K562 (cell line): ENCODE data around the gene NDST4. TPM values are rescaled to one million over a fixed set of nuclear protein-coding genes. Genes with fewer than 3 reads are reported as not detected.

Experiments used
- ATAC-seq: fragments of 200-7000 bp; cut with Tn5 transposase; 3 replicates; pipeline ENCODE4 v1.9.1; 2020; ENCODE audit warnings: moderate library complexity
- BruUV-seq: library from RNA; stranded (reverse); fragments of 400-500 nt; replicated peaks from 2 replicates; lab custom pipeline; 2021; lab: Mats Ljungman, UMichigan
- CTCF ChIA-PET: fragments of 300-600 bp; formaldehyde crosslinking; extraction: SDS; loops from one replicate; lab custom pipeline; 2021; ENCODE audit warnings: low intra/inter-chr PET ratio; lab: Yijun Ruan, JAX
- POLR2A ChIA-PET: fragments of 300-600, 350-650 bp; sonication (Branson Sonifier 250); formaldehyde crosslinking; extraction: SDS; loops from one replicate; lab custom pipeline; 2021; ENCODE audit warnings: antibody characterized with exemption, inconsistent platforms; lab: Yijun Ruan, JAX
- DNase-seq, 4 experiments: peaks; one replicate each; pipeline versions ENCODE4 v3.0.0 to v3.0.0-alpha.2; 2011 to 2018; ENCODE audit warnings: low spot score in 3 of 4, mixed read lengths in 3 of 4; ENCODE audit errors: extremely low read depth in 1 of 4
- FAIRE-seq: peaks from 2 replicates; lab custom pipeline; 2011; peaks lifted over from hg19 to GRCh38; lab: Jason Lieb, UNC
- H2AFZ ChIP-seq: 2 replicates; pipeline ENCODE4 v1.6.0; 2011; ENCODE audit warnings: low read depth, low read length, control low read depth, inconsistent platforms
- H3K27ac ChIP-seq: fragments of 200-600 bp; 3 replicates; pipeline ENCODE4 v1.8.0; 2011; ENCODE audit warnings: low read depth, mild to moderate bottlenecking, control low read depth, inconsistent platforms, low read length, moderate library complexity, mixed read lengths; ENCODE audit errors: extremely low read depth
- H3K27me3 ChIP-seq, 2 experiments: fragments of 300-600 bp in 1 of 2; 2 replicates in 1 of 2; 3 replicates in 1 of 2; pipeline versions ENCODE4 v1.6.0 to v1.8.0; 2011; ENCODE audit warnings: inconsistent platforms in 2 of 2, low read length in 2 of 2, mild to moderate bottlenecking in 1 of 2, mixed read lengths in 1 of 2, moderate library complexity in 1 of 2; ENCODE audit not compliant: control insufficient read depth in 2 of 2, insufficient read depth in 2 of 2
- H3K36me3 ChIP-seq: fragments of 300-600 bp; 3 replicates; pipeline ENCODE4 v1.8.0; 2011; ENCODE audit warnings: mild to moderate bottlenecking, low read length, inconsistent platforms; ENCODE audit not compliant: control insufficient read depth, insufficient read depth
- H3K4me1 ChIP-seq, 2 experiments: fragments of 200-600 bp in 1 of 2; replicated peaks in 1 of 2; 2 replicates in 1 of 2; 3 replicates in 1 of 2; pipeline versions ENCODE4 v1.5.1 to v1.8.0; 2011; ENCODE audit warnings: inconsistent platforms in 2 of 2, low read length in 2 of 2, mild to moderate bottlenecking in 1 of 2, mixed read lengths in 1 of 2, moderate library complexity in 1 of 2; ENCODE audit not compliant: control insufficient read depth in 2 of 2, insufficient read depth in 2 of 2
- H3K4me2 ChIP-seq: 2 replicates; pipeline ENCODE4 v1.6.1; 2011; ENCODE audit warnings: low read length, control low read depth, inconsistent platforms, mixed read lengths; ENCODE audit not compliant: insufficient read depth
- H3K4me3 ChIP-seq: fragments of 200-600 bp; sonication (generic), shearing (Covaris generic); 2 replicates; pipeline ENCODE4 v1.5.1; 2016; ENCODE audit warnings: control low read depth, inconsistent platforms
- H3K79me2 ChIP-seq: fragments of 200-600 bp; 3 replicates; pipeline ENCODE4 v1.8.0; 2011; ENCODE audit warnings: low read length, inconsistent platforms; ENCODE audit not compliant: control insufficient read depth, insufficient read depth
- H3K9ac ChIP-seq, 2 experiments: 2 replicates each; pipeline versions ENCODE4 v1.6.0 to v1.6.1; 2011; ENCODE audit warnings: low read depth in 2 of 2, low read length in 2 of 2, control low read depth in 1 of 2, inconsistent platforms in 1 of 2, mild to moderate bottlenecking in 1 of 2, mixed read lengths in 1 of 2; ENCODE audit not compliant: insufficient read depth in 1 of 2
- H3K9me1 ChIP-seq: one replicate; pipeline ENCODE4 v1.6.0; 2011; ENCODE audit warnings: inconsistent platforms, mild to moderate bottlenecking, low read length, moderate library complexity; ENCODE audit not compliant: control insufficient read depth, insufficient read depth
- H3K9me3 ChIP-seq: replicated peaks from 2 replicates; pipeline ENCODE4 v1.5.1; 2011; ENCODE audit warnings: low read depth, low read length, inconsistent platforms; ENCODE audit not compliant: control insufficient read depth, insufficient read depth
- H4K20me1 ChIP-seq: replicated peaks from 2 replicates; pipeline ENCODE4 v1.6.1; 2011; ENCODE audit warnings: low read length, inconsistent platforms, mixed read lengths; ENCODE audit not compliant: control insufficient read depth, insufficient read depth
- BACH1 ChIP-seq: fragments of 200-800 bp; sonication (Bioruptor generic); IDR thresholded peaks from 2 replicates; pipeline ENCODE4 v1.6.1; 2016; ENCODE audit warnings: missing genetic modification characterization, missing compliant biosample characterization
- CCAR2 ChIP-seq: fragments of 200-400 bp; formaldehyde crosslinking; IDR thresholded peaks from 2 replicates; pipeline ENCODE4 v1.6.1; 2017; ENCODE audit warnings: mild to moderate bottlenecking, low read depth, low read length
- CXXC5 ChIP-seq: fragments of 250-450 bp; sonication (Bioruptor Pico); IDR thresholded peaks from 2 replicates; pipeline ENCODE4 v1.8.0; 2022; ENCODE audit warnings: inconsistent platforms, mild to moderate bottlenecking, moderate library complexity
- ESRRA ChIP-seq: fragments of 450-650 bp; IDR thresholded peaks from 2 replicates; pipeline ENCODE4 v1.6.1; 2014; ENCODE audit warnings: low read depth, mild to moderate bottlenecking, moderate library complexity, borderline replicate concordance
- HDAC6 ChIP-seq: IDR thresholded peaks from 2 replicates; pipeline ENCODE4 v1.6.1; 2012; ENCODE audit warnings: low read depth, mild to moderate bottlenecking, control low read depth, inconsistent platforms, low read length, moderate library complexity
- HNRNPUL1 ChIP-seq: fragments of 200-400 bp; formaldehyde crosslinking; IDR thresholded peaks from 2 replicates; pipeline ENCODE4 v1.6.1; 2017; ENCODE audit warnings: low read length
- PTTG1 ChIP-seq: fragments of 450-650 bp; IDR thresholded peaks from 2 replicates; pipeline ENCODE4 v1.6.1; 2016; ENCODE audit warnings: low read depth, mild to moderate bottlenecking, missing genetic modification characterization, missing compliant biosample characterization
- RNF2 ChIP-seq: sonication (generic); IDR thresholded peaks from 2 replicates; pipeline ENCODE4 v1.6.1; 2016
- SOX6 ChIP-seq: fragments of 450-650 bp; IDR thresholded peaks from 2 replicates; pipeline ENCODE4 v1.6.1; 2014; ENCODE audit warnings: mild to moderate bottlenecking
- SRSF1 ChIP-seq: fragments of 200-400 bp; formaldehyde crosslinking; IDR thresholded peaks from 2 replicates; pipeline ENCODE4 v1.6.1; 2017; ENCODE audit warnings: mild to moderate bottlenecking, low read depth, low read length, moderate library complexity
- XRCC4 ChIP-seq: IDR thresholded peaks from one replicate; pipeline ENCODE4 v1.6.1; 2011; ENCODE audit not compliant: insufficient read depth, insufficient read length; ENCODE audit errors: extremely low read depth
- ZBTB1 ChIP-seq: sonication (generic); formaldehyde crosslinking; IDR thresholded peaks from 2 replicates; pipeline ENCODE4 v1.8.1; 2023; ENCODE audit warnings: missing genetic modification reagents, low read depth, mild to moderate bottlenecking, borderline replicate concordance
- ZNF77 ChIP-seq: fragments of 250-450 bp; sonication (Bioruptor Pico); IDR thresholded peaks from 2 replicates; pipeline ENCODE4 v1.5.0; 2020
- WGBS: fragments of 100-300 bp; shearing (Covaris generic); methylation state at CpG from one replicate; pipeline ENCODE4 v1.1.6; 2016; ENCODE audit warnings: low coverage, mixed read lengths; ENCODE audit not compliant: insufficient coverage; ENCODE audit errors: missing lambda C conversion rate; 5-methylcytosine and 5-hydroxymethylcytosine counted together
- in situ Hi-C: fragments of 300-500 bp; cut with MboI; formaldehyde crosslinking; loops from 4 replicates; pipeline ENCODE4 v1.15.0; 2018; ENCODE audit warnings: inconsistent platforms, mixed read lengths
- intact Hi-C: fragments of 100-400 bp; cut with micrococcal nuclease; formaldehyde crosslinking; loops from 2 replicates; pipeline ENCODE4 v1.14.2; 2022
- polyA plus RNA-seq, 8 experiments: library from polyadenylated mRNA; depleted of rRNA in 4 of 8; stranded (reverse) in 5 of 8; unstranded in 3 of 8; fragments of >200 nt; fragmentation: Nextera tagmentation in 2 of 8; fragmentation: Illumina TruSeq in 1 of 8; extraction: Ambion mirVana in 2 of 8; extraction: Trizol in 1 of 8; gene quantifications; 2 replicates each; pipeline versions ENCODE4 v1.2.1 to v1.2.3, GENCODE V29; 2011 to 2014; ENCODE audit warnings: inconsistent platforms in 1 of 8, missing spikeins in 1 of 8
- total RNA-seq, 7 experiments: library from RNA; depleted of rRNA in 6 of 7; stranded (reverse); fragments of >200 nt in 6 of 7; fragmentation: Illumina TruSeq in 2 of 7; extraction: Trizol in 2 of 7; gene quantifications; 2 replicates each; pipeline versions ENCODE4 v1.2.1 to v1.2.3, GENCODE V29; 2011 to 2021; ENCODE audit warnings: low replicate concordance in 1 of 7
- TF ChIP-seq, protein P1 (sequence below): sonication (generic); formaldehyde crosslinking; IDR thresholded peaks from 2 replicates; pipeline ENCODE4 v1.8.0; 2023; ENCODE audit warnings: mild to moderate bottlenecking, missing genetic modification reagents
- TF ChIP-seq, protein P2 (sequence below): IDR thresholded peaks from 2 replicates; pipeline ENCODE4 v1.6.1; 2012; ENCODE audit warnings: low read depth, low read length, improper control_type of control experiment, borderline replicate concordance
- TF ChIP-seq, protein P3 (sequence below): sonication (generic); formaldehyde crosslinking; IDR thresholded peaks from 2 replicates; pipeline ENCODE4 v1.8.1; 2023; ENCODE audit warnings: mild to moderate bottlenecking, missing genetic modification reagents

Gene NDST4
- total and polyA plus RNA-seq, 9 of the 15 experiments (the other 6 are each of a cell fraction or from before 2014, with no cell fraction given) = not detected

DNA sequence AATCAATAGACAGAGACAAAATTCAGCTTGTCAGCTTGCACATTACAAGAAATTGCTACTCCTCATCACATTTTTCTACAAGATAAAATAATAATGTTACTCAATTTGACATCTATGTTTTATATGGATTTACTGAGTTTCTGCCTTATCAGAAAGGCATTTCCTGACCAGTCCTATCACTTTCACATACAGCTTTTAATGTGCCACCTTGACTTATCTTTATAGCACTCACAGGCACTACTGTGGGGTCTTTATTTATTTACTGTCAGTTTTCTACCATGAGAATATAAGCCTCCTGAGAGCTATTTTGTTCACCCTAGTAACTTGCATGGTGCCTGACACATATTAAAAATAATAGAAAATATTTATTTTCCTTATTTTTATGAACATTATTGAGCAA lies 6.0 kb downstream of the NDST4 start (continued):
- TF ChIP-seq, protein P1, sequence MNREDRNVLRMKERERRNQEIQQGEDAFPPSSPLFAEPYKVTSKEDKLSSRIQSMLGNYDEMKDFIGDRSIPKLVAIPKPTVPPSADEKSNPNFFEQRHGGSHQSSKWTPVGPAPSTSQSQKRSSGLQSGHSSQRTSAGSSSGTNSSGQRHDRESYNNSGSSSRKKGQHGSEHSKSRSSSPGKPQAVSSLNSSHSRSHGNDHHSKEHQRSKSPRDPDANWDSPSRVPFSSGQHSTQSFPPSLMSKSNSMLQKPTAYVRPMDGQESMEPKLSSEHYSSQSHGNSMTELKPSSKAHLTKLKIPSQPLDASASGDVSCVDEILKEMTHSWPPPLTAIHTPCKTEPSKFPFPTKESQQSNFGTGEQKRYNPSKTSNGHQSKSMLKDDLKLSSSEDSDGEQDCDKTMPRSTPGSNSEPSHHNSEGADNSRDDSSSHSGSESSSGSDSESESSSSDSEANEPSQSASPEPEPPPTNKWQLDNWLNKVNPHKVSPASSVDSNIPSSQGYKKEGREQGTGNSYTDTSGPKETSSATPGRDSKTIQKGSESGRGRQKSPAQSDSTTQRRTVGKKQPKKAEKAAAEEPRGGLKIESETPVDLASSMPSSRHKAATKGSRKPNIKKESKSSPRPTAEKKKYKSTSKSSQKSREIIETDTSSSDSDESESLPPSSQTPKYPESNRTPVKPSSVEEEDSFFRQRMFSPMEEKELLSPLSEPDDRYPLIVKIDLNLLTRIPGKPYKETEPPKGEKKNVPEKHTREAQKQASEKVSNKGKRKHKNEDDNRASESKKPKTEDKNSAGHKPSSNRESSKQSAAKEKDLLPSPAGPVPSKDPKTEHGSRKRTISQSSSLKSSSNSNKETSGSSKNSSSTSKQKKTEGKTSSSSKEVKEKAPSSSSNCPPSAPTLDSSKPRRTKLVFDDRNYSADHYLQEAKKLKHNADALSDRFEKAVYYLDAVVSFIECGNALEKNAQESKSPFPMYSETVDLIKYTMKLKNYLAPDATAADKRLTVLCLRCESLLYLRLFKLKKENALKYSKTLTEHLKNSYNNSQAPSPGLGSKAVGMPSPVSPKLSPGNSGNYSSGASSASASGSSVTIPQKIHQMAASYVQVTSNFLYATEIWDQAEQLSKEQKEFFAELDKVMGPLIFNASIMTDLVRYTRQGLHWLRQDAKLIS (CRISPR knock-in tag) = no peak
- TF ChIP-seq SOX6 = no peak
- no peak for TF ChIP-seq HNRNPUL1

DNA sequence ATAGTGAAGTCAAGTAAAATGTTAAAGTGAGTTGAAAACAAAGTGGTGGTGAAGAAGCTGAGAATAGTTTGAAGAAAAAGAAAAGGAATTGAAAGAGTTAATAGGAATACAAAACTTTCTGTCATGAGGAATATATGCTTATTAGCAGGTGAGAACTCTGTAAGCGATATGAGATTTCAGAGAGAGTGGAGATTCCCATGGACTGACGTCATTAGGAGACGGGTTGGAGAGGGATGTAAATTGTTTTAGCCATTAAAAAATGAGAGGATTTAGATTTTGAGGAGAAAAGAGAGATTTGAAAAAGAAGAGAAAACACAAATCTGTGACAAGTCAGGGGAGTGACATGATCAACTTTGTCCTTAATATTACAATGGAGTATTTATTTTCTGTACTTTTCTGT lies 11.7 kb downstream of the NDST4 start:
- H3K4me3 ChIP-seq = no peak overlapping the region
- no peaks in the 10 kb centered on the region for H3K27me3 ChIP-seq
- no peak overlapping the region for H3K4me2 ChIP-seq
- H3K27ac ChIP-seq = no peak overlapping the region
- no TSS peak for BruUV-seq
- no peak overlapping the region for H2AFZ ChIP-seq
- POLR2A ChIA-PET = no interaction called here
- H3K9me3 ChIP-seq = no peaks in the 10 kb centered on the region
- ATAC-seq (no peak), DNase-seq (no peak), FAIRE-seq (no peak)
- in situ Hi-C loops = no loop called here
- 0% methylated on average over 3 of the region's 3 CpGs for WGBS
- H3K36me3 ChIP-seq = no peaks in the 10 kb centered on the region
- no peaks in the 10 kb centered on the region for H4K20me1 ChIP-seq
- H3K4me1 ChIP-seq = no peaks in the 10 kb centered on the region
- no peaks in the 10 kb centered on the region for H3K79me2 ChIP-seq
- intact Hi-C loops = no loop called here
- H3K9me1 ChIP-seq = no peaks in the 10 kb centered on the region
- CTCF ChIA-PET = no interaction called here
- no peak overlapping the region for H3K9ac ChIP-seq
- TF ChIP-seq, protein P2, sequence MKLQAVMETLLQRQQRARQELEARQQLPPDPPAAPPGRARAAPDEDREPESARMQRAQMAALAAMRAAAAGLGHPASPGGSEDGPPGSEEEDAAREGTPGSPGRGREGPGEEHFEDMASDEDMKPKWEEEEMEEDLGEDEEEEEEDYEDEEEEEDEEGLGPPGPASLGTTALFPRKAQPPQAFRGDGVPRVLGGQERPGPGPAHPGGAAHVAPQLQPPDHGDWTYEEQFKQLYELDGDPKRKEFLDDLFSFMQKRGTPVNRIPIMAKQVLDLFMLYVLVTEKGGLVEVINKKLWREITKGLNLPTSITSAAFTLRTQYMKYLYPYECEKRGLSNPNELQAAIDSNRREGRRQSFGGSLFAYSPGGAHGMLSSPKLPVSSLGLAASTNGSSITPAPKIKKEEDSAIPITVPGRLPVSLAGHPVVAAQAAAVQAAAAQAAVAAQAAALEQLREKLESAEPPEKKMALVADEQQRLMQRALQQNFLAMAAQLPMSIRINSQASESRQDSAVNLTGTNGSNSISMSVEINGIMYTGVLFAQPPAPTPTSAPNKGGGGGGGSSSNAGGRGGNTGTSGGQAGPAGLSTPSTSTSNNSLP = no peak
- TF ChIP-seq SRSF1 (no peak), XRCC4 (no peak), RNF2 (no peak), CXXC5 (CRISPR knock-in tag) (no peak), ZBTB1 (CRISPR knock-in tag) (no peak), ZNF77 (CRISPR knock-in tag) (no peak), HDAC6 (no peak), PTTG1 (no peak), ESRRA (no peak), BACH1 (no peak), CCAR2 (no peak)
- TF ChIP-seq, protein P3, sequence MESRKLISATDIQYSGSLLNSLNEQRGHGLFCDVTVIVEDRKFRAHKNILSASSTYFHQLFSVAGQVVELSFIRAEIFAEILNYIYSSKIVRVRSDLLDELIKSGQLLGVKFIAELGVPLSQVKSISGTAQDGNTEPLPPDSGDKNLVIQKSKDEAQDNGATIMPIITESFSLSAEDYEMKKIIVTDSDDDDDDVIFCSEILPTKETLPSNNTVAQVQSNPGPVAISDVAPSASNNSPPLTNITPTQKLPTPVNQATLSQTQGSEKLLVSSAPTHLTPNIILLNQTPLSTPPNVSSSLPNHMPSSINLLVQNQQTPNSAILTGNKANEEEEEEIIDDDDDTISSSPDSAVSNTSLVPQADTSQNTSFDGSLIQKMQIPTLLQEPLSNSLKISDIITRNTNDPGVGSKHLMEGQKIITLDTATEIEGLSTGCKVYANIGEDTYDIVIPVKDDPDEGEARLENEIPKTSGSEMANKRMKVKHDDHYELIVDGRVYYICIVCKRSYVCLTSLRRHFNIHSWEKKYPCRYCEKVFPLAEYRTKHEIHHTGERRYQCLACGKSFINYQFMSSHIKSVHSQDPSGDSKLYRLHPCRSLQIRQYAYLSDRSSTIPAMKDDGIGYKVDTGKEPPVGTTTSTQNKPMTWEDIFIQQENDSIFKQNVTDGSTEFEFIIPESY (CRISPR knock-in tag) = no peak
